Peyer's patch (tissue), 4 donors: ENCODE results near the gene CA10. TPM values are rescaled to one million over a fixed set of nuclear protein-coding genes. Genes with fewer than 3 reads are reported as not detected.

ENCODE experiments used
- DNase-seq, 3 donors: peaks; one replicate each; pipeline ENCODE4 v3.0.0-alpha.2; 2017 to 2019
- H3K27ac ChIP-seq, 4 donors: fragments of 200-600 bp; sonication (generic); one replicate each; pipeline ENCODE4 v1.5.1; 2016 to 2019
- H3K27me3 ChIP-seq, 2 donors: fragments of 200-600 bp; sonication (generic); one replicate each; pipeline ENCODE4 v1.5.1; 2019
- H3K36me3 ChIP-seq, 3 donors: fragments of 200-600 bp; sonication (generic); one replicate each; pipeline ENCODE4 v1.5.1; 2016 to 2019
- H3K4me1 ChIP-seq, 4 donors: fragments of 200-600 bp; sonication (generic); one replicate each; pipeline ENCODE4 v1.5.1; 2016 to 2019
- H3K4me3 ChIP-seq, 4 donors: fragments of 200-600 bp; sonication (generic); 1 replicate in 3 of 4; 2 replicates in 1 of 4; pipeline ENCODE4 v1.5.1; 2016 to 2019; ENCODE audit warnings: mild to moderate bottlenecking in 1 of 4
- H3K9me3 ChIP-seq, 4 donors: fragments of 200-600 bp; sonication (generic); one replicate each; pipeline ENCODE4 v1.5.1; 2016 to 2019; ENCODE audit warnings: mild to moderate bottlenecking in 1 of 4
- CTCF ChIP-seq, 6 experiments: fragments of 450-650 bp in 4 of 6; fragments of 200-600 bp in 2 of 6; sonication (generic) in 1 of 6; IDR thresholded peaks; one replicate each; pipeline ENCODE4 v1.5.1; 2017 to 2019; ENCODE audit warnings: antibody characterized with exemption in 6 of 6, mild to moderate bottlenecking in 3 of 6, moderate library complexity in 1 of 6
- POLR2A ChIP-seq, 2 donors: fragments of 450-650 bp; IDR thresholded peaks; one replicate each; pipeline ENCODE4 v1.5.1; 2017; ENCODE audit warnings: antibody characterized with exemption in 2 of 2, mild to moderate bottlenecking in 2 of 2, moderate library complexity in 2 of 2
- total RNA-seq, 4 donors: library from RNA; depleted of rRNA; stranded (reverse); fragments of >200 nt; gene quantifications; one replicate each; pipeline ENCODE4 v1.1.0, GENCODE V29; 2016

Gene CA10
- total RNA-seq, 4 donors from 2014 or later, result 1.4 to 1.7 TPM; not detected in 2

- no peak for DNase-seq
- Histone ChIP-seq H3K27me3 (no peaks in the 10 kb centered on the region), H3K36me3 (no peaks in the 10 kb centered on the region), H3K4me1 (no peaks in the 10 kb centered on the region), H3K4me3 (no peak overlapping the region), H3K9me3 (no peaks in the 10 kb centered on the region), H3K27ac (no peak overlapping the region)
- TF ChIP-seq CTCF (IDR thresholded peaks at IDR 0.05) (no peak), POLR2A (IDR thresholded peaks at IDR 0.05) (no peak)
These were observed 481.6 kb downstream of the CA10 start for GRCh38 chr17:51676691-51677487.

- H3K9me3 ChIP-seq, result no peaks in the 10 kb centered on the region
- DNase-seq, result no peak
- no peak for TF ChIP-seq CTCF (IDR thresholded peaks at IDR 0.05)
- TF ChIP-seq POLR2A (IDR thresholded peaks at IDR 0.05), result no peak
- no peaks in the 10 kb centered on the region for H3K27me3 ChIP-seq
- no peaks in the 10 kb centered on the region for H3K36me3 ChIP-seq
- no peak overlapping the region for H3K4me3 ChIP-seq
- H3K4me1 ChIP-seq, result no peaks in the 10 kb centered on the region
- H3K27ac ChIP-seq, result no peak overlapping the region
These were observed 483.8 kb downstream of the CA10 start for GRCh38 chr17:51674579-51675255.

GRCh38 chr17:51673070-51673469 is 485.4 kb downstream of the CA10 start:
- Histone ChIP-seq H3K36me3 (no peaks in the 10 kb centered on the region), H3K4me3 (no peak overlapping the region), H3K27ac (no peak overlapping the region), H3K4me1 (no peaks in the 10 kb centered on the region), H3K27me3 (no peaks in the 10 kb centered on the region), H3K9me3 (no peaks in the 10 kb centered on the region)
- no peak for DNase-seq
- no peak for TF ChIP-seq CTCF (IDR thresholded peaks at IDR 0.05)
- no peak for TF ChIP-seq POLR2A (IDR thresholded peaks at IDR 0.05)

- H3K9me3 ChIP-seq, result no peaks in the 10 kb centered on the region
- H3K4me1 ChIP-seq, result no peaks in the 10 kb centered on the region
- DNase-seq, result no peak
- no peaks in the 10 kb centered on the region for H3K27me3 ChIP-seq
- no peak for TF ChIP-seq CTCF (IDR thresholded peaks at IDR 0.05)
- no peak for TF ChIP-seq POLR2A (IDR thresholded peaks at IDR 0.05)
- no peak overlapping the region for H3K4me3 ChIP-seq
- H3K36me3 ChIP-seq, result no peaks in the 10 kb centered on the region
- H3K27ac ChIP-seq, result no peak overlapping the region
These were observed 486.4 kb downstream of the CA10 start for GRCh38 chr17:51672065-51672464.

GRCh38 chr17:51670899-51671298 is 487.6 kb downstream of the CA10 start:
- H3K36me3 ChIP-seq, result no peaks in the 10 kb centered on the region
- H3K27ac ChIP-seq, result no peak overlapping the region
- H3K4me1 ChIP-seq, result no peaks in the 10 kb centered on the region
- H3K27me3 ChIP-seq, result no peaks in the 10 kb centered on the region
- H3K9me3 ChIP-seq, result no peaks in the 10 kb centered on the region
- TF ChIP-seq CTCF (IDR thresholded peaks at IDR 0.05) (no peak), POLR2A (IDR thresholded peaks at IDR 0.05) (no peak)
- no peak for DNase-seq
- H3K4me3 ChIP-seq, result no peak overlapping the region
